NCI-H2081 treated with DMSO at 0.1 percent for 48 hours (cell line): ENCODE results near the gene DRC7.

Experiments
- DNase-seq: peaks from one replicate; lab custom pipeline; 2025; lab: John Stamatoyannopoulos, UW

DRC7 gene

GRCh38 chr16:57750796-57751538 lies 56.4 kb downstream of the DRC7 start:
- DNase-seq = no peak

- DNase-seq = no peak
Measured at GRCh38 chr16:57751539-57752202, 57.1 kb downstream of the DRC7 start.

DNA sequence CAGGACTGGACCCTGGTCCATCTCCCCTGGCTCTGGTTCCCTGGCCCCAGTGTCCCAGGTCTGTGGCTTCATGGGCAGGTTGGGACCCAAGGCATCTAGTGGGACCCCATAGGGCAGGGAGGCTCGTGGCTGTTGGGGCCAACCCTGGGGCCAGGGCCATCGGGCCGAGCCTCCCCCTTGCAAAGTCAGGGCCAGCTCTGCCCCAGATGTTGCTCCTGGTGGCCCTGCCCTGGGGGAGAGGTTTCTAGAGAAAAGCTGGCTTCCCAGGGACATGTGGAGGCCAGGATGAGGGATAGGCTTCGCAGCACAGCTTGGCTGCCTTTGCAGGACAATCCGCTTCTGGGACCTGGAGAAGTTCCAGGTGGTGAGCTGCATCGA lies 57.6 kb downstream of the DRC7 start:
- DNase-seq = no peak

GRCh38 chr16:57752581-57753447 lies 58.2 kb downstream of the DRC7 start:
- no peak for DNase-seq

- no peak for DNase-seq
Measured at GRCh38 chr16:57753448-57754353, 59.1 kb downstream of the DRC7 start.

GRCh38 chr16:57754354-57755060 lies 59.9 kb downstream of the DRC7 start:
- no peak for DNase-seq

DNA sequence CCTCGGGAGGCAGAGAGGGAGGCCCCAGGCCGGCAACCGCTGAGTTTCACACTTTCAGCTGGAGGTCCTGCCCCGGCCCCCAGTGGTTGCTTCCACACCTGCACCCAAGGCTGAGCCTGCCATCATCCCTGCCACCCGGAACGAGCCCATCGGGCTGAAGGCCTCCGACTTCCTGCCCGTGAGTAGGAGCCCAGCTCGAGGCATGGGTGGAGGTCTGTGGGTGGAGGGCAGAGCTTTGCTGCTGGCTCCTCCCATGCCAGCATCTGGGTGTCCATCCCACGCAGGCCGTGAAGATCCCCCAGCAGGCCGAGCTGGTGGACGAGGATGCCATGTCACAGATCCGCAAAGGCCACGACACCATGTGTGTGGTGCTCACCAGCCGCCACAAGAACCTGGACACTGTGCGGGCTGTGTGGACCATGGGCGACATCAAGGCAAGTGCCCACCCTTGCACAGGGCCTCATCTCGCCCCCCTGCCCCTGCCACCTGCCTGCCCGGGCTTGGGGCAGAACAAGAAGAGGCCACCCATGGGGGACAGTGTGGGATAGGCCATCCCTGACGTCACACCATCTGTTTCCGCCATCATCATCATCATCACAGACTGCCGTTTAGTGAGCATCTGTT lies 60.6 kb downstream of the DRC7 start:
- no peak for DNase-seq

DNA sequence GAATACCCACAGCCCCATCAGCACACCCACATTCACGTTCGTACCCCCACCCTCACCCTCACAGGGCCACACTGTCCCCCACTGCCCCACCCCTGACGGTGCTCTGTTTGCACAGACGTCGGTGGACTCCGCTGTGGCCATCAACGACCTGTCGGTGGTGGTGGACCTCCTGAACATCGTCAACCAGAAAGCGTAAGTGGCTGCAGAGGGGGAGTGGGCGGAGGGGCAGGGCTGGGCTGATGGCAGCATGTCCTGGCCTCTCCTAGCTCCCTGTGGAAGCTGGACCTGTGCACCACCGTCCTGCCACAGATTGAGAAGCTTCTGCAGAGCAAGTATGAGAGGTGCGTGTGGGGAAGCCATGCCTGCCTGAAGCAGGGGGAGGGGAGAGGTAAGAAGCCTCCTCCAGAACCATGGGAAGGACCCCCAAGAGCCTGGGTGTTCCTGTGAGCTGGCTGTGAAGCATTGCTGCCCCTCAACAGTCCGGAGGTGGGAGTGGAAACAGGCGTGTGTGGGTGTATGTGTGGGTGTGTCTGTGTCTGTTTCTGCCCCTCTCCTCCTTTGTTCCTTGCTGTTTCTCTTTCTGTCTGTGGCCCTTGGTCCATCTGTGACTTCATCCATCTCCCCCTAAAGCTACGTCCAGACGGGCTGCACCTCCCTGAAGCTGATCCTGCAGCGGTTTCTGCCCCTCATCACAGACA lies 61.3 kb downstream of the DRC7 start:
- DNase-seq = no peak

GRCh38 chr16:57756424-57757325 lies 62.1 kb downstream of the DRC7 start:
- no peak for DNase-seq

DNA sequence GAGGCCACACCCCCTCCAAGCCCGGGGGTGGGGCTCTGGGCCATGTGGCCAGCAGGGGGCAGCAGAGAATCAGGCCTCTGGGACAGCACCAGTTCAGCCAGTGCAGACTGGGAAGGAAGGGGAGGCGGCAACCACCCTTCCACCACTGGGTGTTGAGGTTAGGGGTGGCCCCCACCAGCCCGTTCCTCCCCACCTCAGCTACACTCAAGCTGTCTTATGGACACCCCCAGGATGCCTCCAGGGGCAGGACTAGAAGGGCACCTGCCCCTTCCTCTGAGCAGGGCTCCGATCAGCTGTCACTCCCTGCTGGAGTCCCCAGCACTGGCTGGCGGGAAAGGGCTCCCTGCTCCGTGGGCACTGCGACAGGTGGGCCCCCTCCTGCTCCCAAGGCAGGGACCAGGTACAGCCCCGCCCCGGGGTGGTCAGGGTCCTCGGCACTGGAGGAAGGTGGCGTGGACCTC lies 62.8 kb downstream of the DRC7 start:
- DNase-seq = no peak

- no peak for DNase-seq
Measured at GRCh38 chr16:57757883-57758282, 63.3 kb downstream of the DRC7 start.

DNA sequence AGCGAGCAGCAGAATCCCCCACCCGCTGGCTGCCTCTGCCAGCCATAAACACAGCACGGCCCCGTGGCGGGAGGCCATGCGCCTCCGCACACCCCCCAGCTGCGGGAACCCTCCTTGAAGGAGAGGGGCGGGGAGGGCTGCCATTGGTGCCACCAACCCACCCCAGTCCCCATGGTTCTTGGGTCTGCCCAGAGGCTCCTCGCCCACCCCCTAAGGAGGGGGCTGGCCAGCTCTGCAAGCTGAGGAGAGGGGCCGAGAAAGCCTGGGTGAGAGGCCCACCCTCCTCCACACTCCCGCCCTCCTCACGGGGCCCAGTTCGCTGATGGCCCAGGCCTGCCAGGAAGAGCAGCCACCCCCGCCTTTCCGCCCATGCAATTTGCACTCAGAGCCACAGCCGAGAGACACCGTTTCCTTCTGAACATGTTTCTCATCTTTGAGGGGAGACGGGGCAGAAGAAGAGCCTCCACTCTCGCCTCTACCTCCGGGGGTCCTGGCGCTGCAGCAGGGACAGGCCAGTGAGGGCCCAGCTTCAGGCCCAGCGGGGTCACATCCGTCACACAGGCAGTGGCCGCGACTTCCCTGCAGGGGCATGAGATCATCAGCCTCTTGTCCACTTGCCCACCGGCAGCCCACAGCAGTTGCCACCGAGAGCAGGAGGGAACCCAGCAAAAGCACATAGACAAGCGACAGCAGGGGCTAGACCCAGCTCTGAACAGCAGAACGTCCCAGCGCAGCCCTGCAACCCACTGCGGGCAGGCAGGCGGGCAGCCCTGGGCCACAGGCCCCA lies 63.9 kb downstream of the DRC7 start:
- no peak for DNase-seq

- no peak for DNase-seq
Measured at GRCh38 chr16:57759131-57759530, 64.5 kb downstream of the DRC7 start.

DNA sequence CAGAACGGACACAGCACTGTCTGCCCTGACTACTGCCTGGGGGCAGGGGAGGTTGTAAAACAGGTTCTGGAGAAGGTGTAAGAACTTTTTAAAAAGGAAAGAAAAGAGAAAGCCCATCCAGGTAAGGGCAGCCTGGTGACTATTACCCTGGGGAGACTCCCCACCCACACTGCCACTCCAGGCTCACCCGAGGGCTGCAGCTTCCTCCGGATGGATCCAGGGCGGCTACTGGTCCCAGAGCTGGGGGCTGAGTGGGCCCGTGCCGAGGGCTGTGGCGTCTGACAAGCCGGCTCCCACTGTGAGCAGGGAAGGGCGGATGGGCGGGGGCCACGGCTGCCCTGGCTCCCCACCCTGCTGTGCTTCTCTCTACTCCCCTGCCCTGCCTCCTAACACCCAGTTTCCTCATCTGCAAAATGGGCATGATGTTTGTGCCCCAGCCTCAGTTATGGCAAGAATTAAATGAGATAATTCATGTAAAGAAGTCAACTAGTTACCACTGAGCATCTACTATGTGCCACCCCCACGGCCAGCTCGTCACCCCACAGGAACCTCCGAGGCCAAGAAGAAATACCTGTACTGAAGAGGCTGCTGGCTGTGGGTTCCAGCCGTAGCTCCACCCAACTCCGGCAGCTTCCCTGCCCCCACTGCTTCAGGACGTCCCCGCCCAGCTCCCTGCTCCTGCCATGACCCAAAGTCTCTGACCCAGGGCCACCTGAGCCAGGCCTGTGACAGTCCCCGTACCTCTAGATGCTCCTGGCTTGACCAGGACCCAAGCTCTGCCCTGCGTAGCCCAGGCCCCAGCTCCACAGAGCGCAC lies 65.1 kb downstream of the DRC7 start:
- DNase-seq = no peak

- DNase-seq = no peak
Measured at GRCh38 chr16:57760357-57761160, 66.0 kb downstream of the DRC7 start.

DNA sequence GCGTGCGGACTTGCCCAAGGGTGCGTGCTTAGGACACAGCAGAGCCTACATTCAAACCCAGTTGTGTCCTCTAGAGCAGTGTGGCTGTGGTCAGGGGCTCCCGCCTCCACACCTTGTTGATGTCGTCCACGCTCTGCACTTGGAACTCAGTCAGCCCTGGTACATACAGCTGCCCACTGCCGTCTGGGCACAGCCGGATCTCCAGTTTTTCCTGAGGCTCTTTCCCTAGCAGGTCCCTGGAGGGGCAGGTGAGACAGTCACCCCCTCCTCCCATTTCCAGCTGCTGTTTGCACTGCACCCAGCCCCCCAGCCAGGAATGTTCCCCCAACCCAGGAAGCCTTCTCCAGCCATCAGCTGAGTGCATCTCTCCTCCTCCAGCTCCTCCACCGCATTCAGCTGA lies 66.7 kb downstream of the DRC7 start:
- DNase-seq = no peak
